H7 (cell line): ENCODE measurements around the gene NUDT21. TPM values are rescaled to one million over a fixed set of nuclear protein-coding genes. Genes with fewer than 3 reads are reported as not detected.

ENCODE experiments used
- DNase-seq: peaks from one replicate; pipeline ENCODE4 v3.0.0; 2012
- H3K27me3 ChIP-seq: 2 replicates; pipeline ENCODE4 v1.6.0; 2011; ENCODE audit warnings: mild to moderate bottlenecking, low read length; ENCODE audit not compliant: control insufficient read depth, insufficient read depth
- H3K36me3 ChIP-seq: replicated peaks from 2 replicates; pipeline ENCODE4 v1.5.1; 2011; ENCODE audit warnings: low read length; ENCODE audit not compliant: control insufficient read depth, insufficient read depth
- H3K4me3 ChIP-seq: 2 replicates; pipeline ENCODE4 v1.5.1; 2011; ENCODE audit warnings: low read depth, mild to moderate bottlenecking, control low read depth, low read length, moderate library complexity; ENCODE audit not compliant: insufficient read depth
- total RNA-seq: library from RNA; depleted of rRNA; stranded (reverse); fragments of >200 nt; shearing (Covaris generic); gene quantifications from 2 replicates; pipeline ENCODE4 v1.2.3, GENCODE V29; 2014

NUDT21 gene
- total RNA-seq, 1 experiment from 2014 or later: 160 TPM

- Histone ChIP-seq H3K36me3 (peaks cover 35% of the 10 kb centered on the region), H3K4me3 (no peak overlapping the region), H3K27me3 (no peaks in the 10 kb centered on the region)
- peak; percentile 12 for DNase-seq
These were observed 24.1 kb upstream of the NUDT21 start for GRCh38 chr16:56475201-56475600.

GRCh38 chr16:56470666-56471065 is 19.5 kb upstream of the NUDT21 start:
- Histone ChIP-seq H3K27me3 (no peaks in the 10 kb centered on the region), H3K36me3 (peaks cover 48% of the 10 kb centered on the region)

GRCh38 chr16:56470232-56470631 is 19.1 kb upstream of the NUDT21 start:
- Histone ChIP-seq H3K36me3 (peaks cover 50% of the 10 kb centered on the region), H3K27me3 (no peaks in the 10 kb centered on the region), H3K4me3 (no peak overlapping the region)
- no peak for DNase-seq

More at GRCh38 chr16:56470666-56471065, 19.5 kb upstream of the NUDT21 start:
- DNase-seq: no peak
- no peak overlapping the region for H3K4me3 ChIP-seq

GRCh38 chr16:56469748-56470147 is 18.6 kb upstream of the NUDT21 start:
- peaks cover 47% of the 10 kb centered on the region for H3K36me3 ChIP-seq
- no peaks in the 10 kb centered on the region for H3K27me3 ChIP-seq
- no peak overlapping the region for H3K4me3 ChIP-seq
- DNase-seq: no peak

GRCh38 chr16:56468800-56469199 is 17.7 kb upstream of the NUDT21 start:
- Histone ChIP-seq H3K4me3 (no peak overlapping the region), H3K36me3 (peaks cover 47% of the 10 kb centered on the region), H3K27me3 (no peaks in the 10 kb centered on the region)
- DNase-seq: no peak

- H3K36me3 ChIP-seq: peaks cover 43% of the 10 kb centered on the region
- no peaks in the 10 kb centered on the region for H3K27me3 ChIP-seq
- DNase-seq: no peak
- H3K4me3 ChIP-seq: no peak overlapping the region
These were observed 15.2 kb upstream of the NUDT21 start for GRCh38 chr16:56466344-56466743.

- H3K27me3 ChIP-seq: no peaks in the 10 kb centered on the region
- H3K4me3 ChIP-seq: no peak overlapping the region
- H3K36me3 ChIP-seq: peaks cover 29% of the 10 kb centered on the region
- DNase-seq: no peak
These were observed 12.0 kb upstream of the NUDT21 start for GRCh38 chr16:56463153-56463552.

GRCh38 chr16:56462064-56462796 is 11.1 kb upstream of the NUDT21 start:
- no peak for DNase-seq

GRCh38 chr16:56460101-56460500 is 9.0 kb upstream of the NUDT21 start:
- DNase-seq: no peak
- H3K27me3 ChIP-seq: no peaks in the 10 kb centered on the region
- peaks cover 18% of the 10 kb centered on the region for H3K36me3 ChIP-seq
- H3K4me3 ChIP-seq: no peak overlapping the region

More at GRCh38 chr16:56462064-56462796, 11.1 kb upstream of the NUDT21 start:
- Histone ChIP-seq H3K36me3 (peaks cover 26% of the 10 kb centered on the region), H3K27me3 (no peaks in the 10 kb centered on the region), H3K4me3 (no peak overlapping the region)

GRCh38 chr16:56457927-56458470 is 6.9 kb upstream of the NUDT21 start:
- no peak for DNase-seq
- Histone ChIP-seq H3K4me3 (no peak overlapping the region), H3K27me3 (no peaks in the 10 kb centered on the region), H3K36me3 (peaks cover 27% of the 10 kb centered on the region)

- peak overlapping the region; percentile 98 for H3K4me3 ChIP-seq
- H3K36me3 ChIP-seq: peaks cover 17% of the 10 kb centered on the region
- peak; percentile 80 for DNase-seq
- H3K27me3 ChIP-seq: no peaks in the 10 kb centered on the region
These were observed 889 bp upstream of the NUDT21 start for GRCh38 chr16:56451753-56452689.

- Histone ChIP-seq H3K4me3 (peak overlapping the region; percentile 98), H3K36me3 (peaks cover 11% of the 10 kb centered on the region), H3K27me3 (no peaks in the 10 kb centered on the region)
- DNase-seq: peak; percentile 50
These were observed 702 bp downstream of the NUDT21 start for GRCh38 chr16:56450275-56450985.

GRCh38 chr16:56448005-56448404 is 3.1 kb downstream of the NUDT21 start:
- H3K4me3 ChIP-seq: no peak overlapping the region
- no peak for DNase-seq
- no peaks in the 10 kb centered on the region for H3K27me3 ChIP-seq

GRCh38 chr16:56447286-56447685 is 3.8 kb downstream of the NUDT21 start:
- no peak overlapping the region for H3K4me3 ChIP-seq

More at GRCh38 chr16:56448005-56448404, 3.1 kb downstream of the NUDT21 start:
- H3K36me3 ChIP-seq: peaks cover 4% of the 10 kb centered on the region

More at GRCh38 chr16:56447286-56447685, 3.8 kb downstream of the NUDT21 start:
- peaks cover 4% of the 10 kb centered on the region for H3K36me3 ChIP-seq
- no peak for DNase-seq
- H3K27me3 ChIP-seq: no peaks in the 10 kb centered on the region
